ENCODE data around the gene MED13L. TPM values are rescaled to one million over a fixed set of nuclear protein-coding genes. Genes with fewer than 3 reads are reported as not detected.

Gene MED13L
- total RNA-seq, 1 experiment from 2014 or later, result 94.1 TPM

DNA sequence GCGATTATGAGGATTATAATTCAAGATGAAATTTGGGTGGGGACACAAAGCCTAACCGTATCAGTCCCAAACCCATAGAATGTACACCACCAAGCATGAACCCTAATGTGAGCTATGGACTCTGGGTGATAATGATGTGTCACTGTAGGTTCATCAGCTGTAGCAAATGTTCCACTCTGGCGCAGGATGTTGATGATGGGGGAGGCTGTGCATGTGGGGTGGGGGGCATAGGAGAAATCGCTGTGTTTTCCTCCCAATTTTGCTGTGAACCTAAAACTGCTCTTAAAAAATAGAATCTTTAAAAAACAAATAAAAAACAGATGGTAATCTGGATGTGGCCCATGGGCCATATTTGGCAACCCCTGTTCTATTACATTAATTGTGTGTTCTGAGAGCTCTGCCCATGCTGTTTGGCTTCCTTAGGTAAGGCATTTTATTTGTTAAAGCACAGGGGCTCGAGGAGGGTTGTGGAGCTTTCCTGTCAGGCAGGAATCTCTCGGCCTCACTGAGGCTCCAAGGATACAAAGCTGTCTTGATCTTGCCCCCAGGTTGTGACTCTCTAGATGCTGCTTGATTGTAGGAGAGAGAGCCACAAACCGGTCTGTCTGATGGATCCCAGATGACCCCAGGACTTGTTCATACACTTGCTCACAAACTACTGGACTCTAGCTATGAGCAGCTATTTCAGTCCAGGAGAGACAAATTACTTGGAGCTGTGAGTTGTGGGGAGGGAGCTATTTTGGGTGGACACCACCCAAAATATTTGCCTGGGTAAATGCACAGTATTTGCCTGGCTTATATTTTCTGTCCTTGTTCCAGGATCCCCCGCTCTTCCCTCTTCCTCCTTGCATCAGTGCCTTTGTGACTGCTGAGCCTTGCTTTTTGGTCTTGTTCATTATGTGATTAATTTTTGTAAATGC, 340.2 kb downstream of the MED13L start:
- no TSS peak for BruUV-seq (replicated peaks)
- DNase-seq (ENCODE audit: low spot score), result no peak
- POLR2A ChIA-PET (ENCODE audit: low non-redundant PET), result no interaction called here
- no peaks in the 10 kb centered on the region for H3K36me3 ChIP-seq (ENCODE audit: insufficient read depth, low read length, poor library complexity, severe bottlenecking)
- no peak overlapping the region for H3K27ac ChIP-seq (ENCODE audit: low read depth, low read length, poor library complexity, severe bottlenecking)
- CTCF ChIA-PET, result no interaction called here
- no peaks in the 10 kb centered on the region for H3K4me1 ChIP-seq (ENCODE audit: insufficient read depth, low read length, poor library complexity, severe bottlenecking)
- intact Hi-C loops (cut with micrococcal nuclease; ENCODE audit: unreplicated experiment), result no loop called here
- H3K4me3 ChIP-seq (ENCODE audit: low read depth, low read length, poor library complexity, severe bottlenecking), result no peak overlapping the region
- H3K27me3 ChIP-seq (replicated peaks; ENCODE audit: insufficient read depth, low read depth, low read length, poor library complexity), result no peaks in the 10 kb centered on the region
- peaks cover 8% of the 10 kb centered on the region for H3K9me3 ChIP-seq (ENCODE audit: low read depth, low read length, poor library complexity, severe bottlenecking)
- no peak for TF ChIP-seq EZH2 (IDR thresholded peaks at IDR 0.05; ENCODE audit: borderline replicate concordance, low read depth, low read length, poor library complexity, severe bottlenecking)
- TF ChIP-seq, protein P1, sequence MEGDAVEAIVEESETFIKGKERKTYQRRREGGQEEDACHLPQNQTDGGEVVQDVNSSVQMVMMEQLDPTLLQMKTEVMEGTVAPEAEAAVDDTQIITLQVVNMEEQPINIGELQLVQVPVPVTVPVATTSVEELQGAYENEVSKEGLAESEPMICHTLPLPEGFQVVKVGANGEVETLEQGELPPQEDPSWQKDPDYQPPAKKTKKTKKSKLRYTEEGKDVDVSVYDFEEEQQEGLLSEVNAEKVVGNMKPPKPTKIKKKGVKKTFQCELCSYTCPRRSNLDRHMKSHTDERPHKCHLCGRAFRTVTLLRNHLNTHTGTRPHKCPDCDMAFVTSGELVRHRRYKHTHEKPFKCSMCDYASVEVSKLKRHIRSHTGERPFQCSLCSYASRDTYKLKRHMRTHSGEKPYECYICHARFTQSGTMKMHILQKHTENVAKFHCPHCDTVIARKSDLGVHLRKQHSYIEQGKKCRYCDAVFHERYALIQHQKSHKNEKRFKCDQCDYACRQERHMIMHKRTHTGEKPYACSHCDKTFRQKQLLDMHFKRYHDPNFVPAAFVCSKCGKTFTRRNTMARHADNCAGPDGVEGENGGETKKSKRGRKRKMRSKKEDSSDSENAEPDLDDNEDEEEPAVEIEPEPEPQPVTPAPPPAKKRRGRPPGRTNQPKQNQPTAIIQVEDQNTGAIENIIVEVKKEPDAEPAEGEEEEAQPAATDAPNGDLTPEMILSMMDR (conservative IDR thresholded peaks at IDR 0.05; ENCODE audit: low read depth, low read length), result no peak

DNA sequence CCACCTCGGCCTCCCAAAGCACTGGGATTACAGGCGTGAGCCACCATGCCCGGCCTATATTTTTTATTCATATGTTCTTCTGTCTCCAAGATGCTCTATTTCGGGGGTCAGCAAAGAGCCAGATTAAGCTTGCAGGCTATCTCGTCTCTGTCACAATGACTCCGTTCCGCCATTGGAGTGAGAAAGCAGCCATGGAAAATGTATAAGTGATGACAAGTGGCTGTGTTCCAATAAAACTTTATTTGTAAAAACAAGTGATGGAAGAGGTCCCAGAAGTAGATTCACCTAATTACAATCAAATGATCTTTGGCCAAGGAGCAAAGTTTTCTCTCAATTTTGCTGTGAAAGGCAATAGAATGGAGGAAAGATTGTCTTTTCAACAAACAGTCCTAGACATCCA, 342.6 kb downstream of the MED13L start:
- no TSS peak for BruUV-seq (replicated peaks)
- Histone ChIP-seq H3K27me3 (replicated peaks; ENCODE audit: insufficient read depth, low read depth, low read length, poor library complexity) (no peaks in the 10 kb centered on the region), H3K9me3 (ENCODE audit: low read depth, low read length, poor library complexity, severe bottlenecking) (peaks cover 8% of the 10 kb centered on the region), H3K4me3 (ENCODE audit: low read depth, low read length, poor library complexity, severe bottlenecking) (no peak overlapping the region), H3K4me1 (ENCODE audit: insufficient read depth, low read length, poor library complexity, severe bottlenecking) (no peaks in the 10 kb centered on the region), H3K36me3 (ENCODE audit: insufficient read depth, low read length, poor library complexity, severe bottlenecking) (no peaks in the 10 kb centered on the region), H3K27ac (ENCODE audit: low read depth, low read length, poor library complexity, severe bottlenecking) (no peak overlapping the region)
- ChIA-PET CTCF (no interaction called here), POLR2A (ENCODE audit: low non-redundant PET) (no interaction called here)
- DNase-seq (ENCODE audit: low spot score), result no peak
- TF ChIP-seq EZH2 (IDR thresholded peaks at IDR 0.05; ENCODE audit: borderline replicate concordance, low read depth, low read length, poor library complexity, severe bottlenecking), result no peak
- TF ChIP-seq, protein P1 (conservative IDR thresholded peaks at IDR 0.05; ENCODE audit: low read depth, low read length), result no peak
- intact Hi-C loops (cut with micrococcal nuclease; ENCODE audit: unreplicated experiment), result no loop called here

DNA sequence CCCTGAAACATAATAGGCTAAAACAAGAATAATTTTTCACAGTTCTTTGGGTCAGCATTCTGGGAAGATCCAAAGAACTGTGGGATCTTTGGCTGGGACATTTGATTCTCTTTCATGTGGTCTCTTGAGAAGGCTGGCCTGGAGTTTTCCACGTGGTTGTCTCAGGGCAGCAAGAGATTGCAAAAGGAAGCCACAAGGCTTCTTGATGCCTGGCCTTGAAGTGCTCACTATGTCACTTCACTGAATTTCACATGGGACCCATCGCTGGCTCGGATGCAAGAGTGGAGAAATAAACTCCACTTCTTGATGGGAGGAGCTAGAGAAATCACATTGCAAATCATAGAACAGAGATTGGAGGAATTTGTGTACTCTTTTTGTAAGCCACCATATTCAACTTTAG, 343.4 kb downstream of the MED13L start:
- Histone ChIP-seq H3K27ac (ENCODE audit: low read depth, low read length, poor library complexity, severe bottlenecking) (no peak overlapping the region), H3K4me3 (ENCODE audit: low read depth, low read length, poor library complexity, severe bottlenecking) (no peak overlapping the region), H3K36me3 (ENCODE audit: insufficient read depth, low read length, poor library complexity, severe bottlenecking) (no peaks in the 10 kb centered on the region), H3K9me3 (ENCODE audit: low read depth, low read length, poor library complexity, severe bottlenecking) (peaks cover 6% of the 10 kb centered on the region), H3K4me1 (ENCODE audit: insufficient read depth, low read length, poor library complexity, severe bottlenecking) (no peaks in the 10 kb centered on the region), H3K27me3 (replicated peaks; ENCODE audit: insufficient read depth, low read depth, low read length, poor library complexity) (no peaks in the 10 kb centered on the region)
- BruUV-seq (replicated peaks), result no TSS peak
- intact Hi-C loops (cut with micrococcal nuclease; ENCODE audit: unreplicated experiment), result no loop called here
- DNase-seq (ENCODE audit: low spot score), result no peak
- POLR2A ChIA-PET (ENCODE audit: low non-redundant PET), result no interaction called here
- TF ChIP-seq EZH2 (IDR thresholded peaks at IDR 0.05; ENCODE audit: borderline replicate concordance, low read depth, low read length, poor library complexity, severe bottlenecking), result no peak
- TF ChIP-seq, protein P1 (conservative IDR thresholded peaks at IDR 0.05; ENCODE audit: low read depth, low read length), result no peak
- CTCF ChIA-PET, result no interaction called here

Data from A673 (cell line).